Peyer's patch (tissue), 4 donors: ENCODE results near the gene SOX1.

ENCODE experiments used
- POLR2A ChIP-seq, 2 donors: fragments of 450-650 bp; IDR thresholded peaks; one replicate each; pipeline ENCODE4 v1.5.1; 2017; ENCODE audit warnings: antibody characterized with exemption in 2 of 2, mild to moderate bottlenecking in 2 of 2, moderate library complexity in 2 of 2
- TF ChIP-seq, protein P1 (sequence below), 6 experiments: fragments of 450-650 bp in 4 of 6; fragments of 200-600 bp in 2 of 6; sonication (generic) in 1 of 6; IDR thresholded peaks; one replicate each; pipeline ENCODE4 v1.5.1; 2017 to 2019; ENCODE audit warnings: antibody characterized with exemption in 6 of 6, mild to moderate bottlenecking in 3 of 6, moderate library complexity in 1 of 6

DNA sequence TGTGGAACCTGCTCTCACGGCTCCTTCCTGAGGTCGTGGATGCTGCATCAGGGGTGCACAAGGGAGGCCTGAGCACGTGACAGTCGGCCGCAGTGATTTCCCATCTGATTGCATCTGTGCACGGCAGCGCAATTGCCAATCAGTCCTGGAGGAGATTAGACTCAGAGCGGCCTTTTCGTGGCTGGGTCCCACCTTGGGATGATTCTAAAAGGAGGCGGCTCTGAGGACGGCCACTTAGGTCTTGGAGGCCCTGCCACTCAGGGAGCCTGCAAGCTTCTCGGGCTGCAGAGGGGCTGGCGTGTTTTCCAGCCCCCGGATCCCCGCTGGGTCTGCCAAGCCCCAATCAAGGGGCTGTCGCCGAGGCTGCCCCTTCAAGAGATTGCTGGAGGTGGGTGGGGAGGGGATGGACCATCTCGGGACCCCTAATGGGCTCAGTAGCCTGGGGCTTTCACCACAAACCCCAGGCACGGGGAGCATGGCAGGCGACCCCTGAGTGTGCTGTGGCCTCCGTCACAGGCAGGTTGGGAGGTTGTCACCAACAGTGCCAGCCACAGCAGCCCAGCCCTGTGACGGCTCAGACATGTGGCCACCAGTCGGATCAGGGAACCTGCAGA is 51.6 kb downstream of the SOX1 start:
- TF ChIP-seq, protein P1, sequence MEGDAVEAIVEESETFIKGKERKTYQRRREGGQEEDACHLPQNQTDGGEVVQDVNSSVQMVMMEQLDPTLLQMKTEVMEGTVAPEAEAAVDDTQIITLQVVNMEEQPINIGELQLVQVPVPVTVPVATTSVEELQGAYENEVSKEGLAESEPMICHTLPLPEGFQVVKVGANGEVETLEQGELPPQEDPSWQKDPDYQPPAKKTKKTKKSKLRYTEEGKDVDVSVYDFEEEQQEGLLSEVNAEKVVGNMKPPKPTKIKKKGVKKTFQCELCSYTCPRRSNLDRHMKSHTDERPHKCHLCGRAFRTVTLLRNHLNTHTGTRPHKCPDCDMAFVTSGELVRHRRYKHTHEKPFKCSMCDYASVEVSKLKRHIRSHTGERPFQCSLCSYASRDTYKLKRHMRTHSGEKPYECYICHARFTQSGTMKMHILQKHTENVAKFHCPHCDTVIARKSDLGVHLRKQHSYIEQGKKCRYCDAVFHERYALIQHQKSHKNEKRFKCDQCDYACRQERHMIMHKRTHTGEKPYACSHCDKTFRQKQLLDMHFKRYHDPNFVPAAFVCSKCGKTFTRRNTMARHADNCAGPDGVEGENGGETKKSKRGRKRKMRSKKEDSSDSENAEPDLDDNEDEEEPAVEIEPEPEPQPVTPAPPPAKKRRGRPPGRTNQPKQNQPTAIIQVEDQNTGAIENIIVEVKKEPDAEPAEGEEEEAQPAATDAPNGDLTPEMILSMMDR (IDR thresholded peaks at IDR 0.05), result no peak
- no peak for TF ChIP-seq POLR2A (IDR thresholded peaks at IDR 0.05)
